GM12872 (cell line): ENCODE results near the gene ST6GALNAC5.

ENCODE experiments used
- CTCF ChIP-seq: IDR thresholded peaks from 3 replicates; pipeline ENCODE4 v1.5.1; 2011; ENCODE audit warnings: low read depth, mild to moderate bottlenecking, low read length, moderate library complexity; ENCODE audit not compliant: insufficient read depth

ST6GALNAC5 gene

GRCh38 chr1:76866566-76866965 lies 714 bp upstream of the ST6GALNAC5 start:
- no peak for TF ChIP-seq CTCF

GRCh38 chr1:76868154-76868882 lies 1.0 kb downstream of the ST6GALNAC5 start:
- no peak for TF ChIP-seq CTCF

- TF ChIP-seq CTCF, result no peak
Observed at GRCh38 chr1:76868916-76869315, 1.6 kb downstream of the ST6GALNAC5 start.

- TF ChIP-seq CTCF, result no peak
Observed at GRCh38 chr1:76870037-76870436, 2.8 kb downstream of the ST6GALNAC5 start.

- no peak for TF ChIP-seq CTCF
Observed at GRCh38 chr1:76871355-76871974, 4.2 kb downstream of the ST6GALNAC5 start.

GRCh38 chr1:76872944-76873343 lies 5.7 kb downstream of the ST6GALNAC5 start:
- no peak for TF ChIP-seq CTCF

GRCh38 chr1:76876655-76877395 lies 9.5 kb downstream of the ST6GALNAC5 start:
- TF ChIP-seq CTCF, result no peak
